HepG2 (cell line): ENCODE results near the gene LSM14B. TPM values are rescaled to one million over a fixed set of nuclear protein-coding genes. Genes with fewer than 3 reads are reported as not detected.

Source experiments
- ATF7-NPFF ChIP-seq: sonication (generic); formaldehyde crosslinking; IDR thresholded peaks from 2 replicates; pipeline ENCODE4 v1.8.1; 2023; ENCODE audit warnings: mild to moderate bottlenecking, low read depth, missing genetic modification reagents, moderate library complexity
- CENPT ChIP-seq: sonication (generic); formaldehyde crosslinking; IDR thresholded peaks from 2 replicates; pipeline ENCODE4 v1.8.0; 2022; ENCODE audit warnings: low read depth, mild to moderate bottlenecking, moderate library complexity, missing genetic modification reagents
- GATA4 ChIP-seq: sonication (generic); IDR thresholded peaks from 2 replicates; pipeline ENCODE4 v1.6.1; 2016; ENCODE audit warnings: antibody characterized with exemption, low read depth, borderline replicate concordance
- GFI1 ChIP-seq: sonication (generic); formaldehyde crosslinking; IDR thresholded peaks from 2 replicates; pipeline ENCODE4 v1.5.0; 2020; ENCODE audit warnings: missing genetic modification reagents, mild to moderate bottlenecking, borderline replicate concordance
- JUND ChIP-seq: sonication (generic); formaldehyde crosslinking; IDR thresholded peaks from 2 replicates; pipeline ENCODE4 v1.8.0; 2022; ENCODE audit warnings: mild to moderate bottlenecking, missing genetic modification reagents
- MAFG ChIP-seq: sonication (generic); formaldehyde crosslinking; IDR thresholded peaks from 2 replicates; pipeline ENCODE4 v1.5.1; 2020; ENCODE audit warnings: mild to moderate bottlenecking, missing genetic modification reagents
- MIER2 ChIP-seq: IDR thresholded peaks from 2 replicates; pipeline ENCODE4 v1.6.1; 2016; ENCODE audit warnings: missing biosample characterization, missing genetic modification reagents
- PAX8 ChIP-seq: sonication (generic); formaldehyde crosslinking; IDR thresholded peaks from 2 replicates; pipeline ENCODE4 v1.8.0; 2022; ENCODE audit warnings: mild to moderate bottlenecking, missing genetic modification reagents, borderline replicate concordance
- RARA ChIP-seq: IDR thresholded peaks from 2 replicates; pipeline ENCODE4 v1.6.1; 2016; ENCODE audit warnings: missing genetic modification reagents, missing compliant biosample characterization
- ZBTB3 ChIP-seq: sonication (generic); formaldehyde crosslinking; IDR thresholded peaks from 2 replicates; pipeline ENCODE4 v1.4.0; 2020; ENCODE audit warnings: low read depth, mild to moderate bottlenecking, moderate library complexity, missing genetic modification reagents, borderline replicate concordance
- ZFYVE20 ChIP-seq: sonication (generic); formaldehyde crosslinking; IDR thresholded peaks from 2 replicates; pipeline ENCODE4 v1.8.0; 2023; ENCODE audit warnings: low read depth, mild to moderate bottlenecking, moderate library complexity, missing genetic modification reagents, borderline replicate concordance
- ZNF138 ChIP-seq: sonication (generic); formaldehyde crosslinking; IDR thresholded peaks from 2 replicates; pipeline ENCODE4 v1.5.0; 2020; ENCODE audit warnings: mild to moderate bottlenecking, low read depth, missing genetic modification reagents
- ZNF33A ChIP-seq: sonication (generic); formaldehyde crosslinking; IDR thresholded peaks from 2 replicates; pipeline ENCODE4 v1.5.1; 2020; ENCODE audit warnings: missing genetic modification reagents, mild to moderate bottlenecking, moderate library complexity, borderline replicate concordance
- ZNF354B ChIP-seq: sonication (generic); formaldehyde crosslinking; IDR thresholded peaks from 2 replicates; pipeline ENCODE4 v1.8.0; 2022; ENCODE audit warnings: mild to moderate bottlenecking, missing genetic modification reagents
- ZNF543 ChIP-seq: sonication (generic); formaldehyde crosslinking; IDR thresholded peaks from 2 replicates; pipeline ENCODE4 v1.4.0; 2020; ENCODE audit warnings: mild to moderate bottlenecking, missing genetic modification reagents
- ZNF589 ChIP-seq: sonication (generic); formaldehyde crosslinking; conservative IDR thresholded peaks from 2 replicates; pipeline ENCODE4 v1.8.0; 2022; ENCODE audit warnings: mild to moderate bottlenecking, moderate library complexity, missing genetic modification reagents
- ZNF597 ChIP-seq: sonication (generic); formaldehyde crosslinking; IDR thresholded peaks from 2 replicates; pipeline ENCODE4 v1.5.0; 2020; ENCODE audit warnings: missing genetic modification reagents
- ZNF652 ChIP-seq: IDR thresholded peaks from 2 replicates; pipeline ENCODE4 v1.6.1; 2016; ENCODE audit warnings: low read depth, borderline replicate concordance
- ZNF674 ChIP-seq: sonication (generic); formaldehyde crosslinking; IDR thresholded peaks from 2 replicates; pipeline ENCODE4 v1.5.0; 2020; ENCODE audit warnings: low read depth, mild to moderate bottlenecking, missing genetic modification reagents
- ZNF816 ChIP-seq: sonication (generic); formaldehyde crosslinking; IDR thresholded peaks from 2 replicates; pipeline ENCODE4 v1.8.0; 2022; ENCODE audit warnings: missing genetic modification reagents, mild to moderate bottlenecking, borderline replicate concordance
- ZNF83 ChIP-seq: sonication (generic); formaldehyde crosslinking; IDR thresholded peaks from 2 replicates; pipeline ENCODE4 v1.4.0; 2020; ENCODE audit warnings: missing genetic modification reagents, mild to moderate bottlenecking, borderline replicate concordance
- ZNF839 ChIP-seq: sonication (generic); formaldehyde crosslinking; IDR thresholded peaks from 2 replicates; pipeline ENCODE4 v1.4.0; 2020; ENCODE audit warnings: missing genetic modification reagents, mild to moderate bottlenecking, borderline replicate concordance
- polyA plus RNA-seq, 8 experiments: library from polyadenylated mRNA; depleted of rRNA in 3 of 8; stranded (reverse) in 7 of 8; unstranded in 1 of 8; fragments of >200 nt; fragmentation: Illumina TruSeq in 4 of 8; extraction: Trizol in 4 of 8; gene quantifications; 2 replicates each; pipeline versions ENCODE4 v1.2.1 to v1.2.3, GENCODE V29; 2011 to 2016; ENCODE audit warnings: low read depth in 4 of 8, missing spikeins in 1 of 8, mixed read lengths in 1 of 8; ENCODE audit not compliant: insufficient read depth in 1 of 8
- total RNA-seq, 5 experiments: library from RNA; depleted of rRNA; stranded (reverse); fragments of >200 nt; fragmentation: Illumina TruSeq; extraction: Trizol; gene quantifications; 2 replicates each; pipeline ENCODE4 v1.2.3, GENCODE V29; 2016; ENCODE audit warnings: low read depth in 1 of 5
- TF ChIP-seq, protein P1 (sequence below): sonication (generic); formaldehyde crosslinking; IDR thresholded peaks from 2 replicates; pipeline ENCODE4 v1.4.0; 2020; ENCODE audit warnings: low read depth, missing genetic modification reagents
- TF ChIP-seq, protein P2 (sequence below): sonication (generic); formaldehyde crosslinking; IDR thresholded peaks from 2 replicates; pipeline ENCODE4 v1.8.0; 2022; ENCODE audit warnings: mild to moderate bottlenecking, missing genetic modification reagents, moderate library complexity

Gene LSM14B
- total and polyA plus RNA-seq, 2 of the 13 experiments (the other 11 are each of a cell fraction or from before 2014, with no cell fraction given): 43.3 to 79.2 TPM

- TF ChIP-seq ZNF839 (CRISPR knock-in tag): no peak
- no peak for TF ChIP-seq MIER2 (CRISPR knock-in tag)
- no peak for TF ChIP-seq ZNF674 (CRISPR knock-in tag)
- no peak for TF ChIP-seq GATA4
- no peak for TF ChIP-seq ZNF652 (CRISPR knock-in tag)
- TF ChIP-seq, protein P1, sequence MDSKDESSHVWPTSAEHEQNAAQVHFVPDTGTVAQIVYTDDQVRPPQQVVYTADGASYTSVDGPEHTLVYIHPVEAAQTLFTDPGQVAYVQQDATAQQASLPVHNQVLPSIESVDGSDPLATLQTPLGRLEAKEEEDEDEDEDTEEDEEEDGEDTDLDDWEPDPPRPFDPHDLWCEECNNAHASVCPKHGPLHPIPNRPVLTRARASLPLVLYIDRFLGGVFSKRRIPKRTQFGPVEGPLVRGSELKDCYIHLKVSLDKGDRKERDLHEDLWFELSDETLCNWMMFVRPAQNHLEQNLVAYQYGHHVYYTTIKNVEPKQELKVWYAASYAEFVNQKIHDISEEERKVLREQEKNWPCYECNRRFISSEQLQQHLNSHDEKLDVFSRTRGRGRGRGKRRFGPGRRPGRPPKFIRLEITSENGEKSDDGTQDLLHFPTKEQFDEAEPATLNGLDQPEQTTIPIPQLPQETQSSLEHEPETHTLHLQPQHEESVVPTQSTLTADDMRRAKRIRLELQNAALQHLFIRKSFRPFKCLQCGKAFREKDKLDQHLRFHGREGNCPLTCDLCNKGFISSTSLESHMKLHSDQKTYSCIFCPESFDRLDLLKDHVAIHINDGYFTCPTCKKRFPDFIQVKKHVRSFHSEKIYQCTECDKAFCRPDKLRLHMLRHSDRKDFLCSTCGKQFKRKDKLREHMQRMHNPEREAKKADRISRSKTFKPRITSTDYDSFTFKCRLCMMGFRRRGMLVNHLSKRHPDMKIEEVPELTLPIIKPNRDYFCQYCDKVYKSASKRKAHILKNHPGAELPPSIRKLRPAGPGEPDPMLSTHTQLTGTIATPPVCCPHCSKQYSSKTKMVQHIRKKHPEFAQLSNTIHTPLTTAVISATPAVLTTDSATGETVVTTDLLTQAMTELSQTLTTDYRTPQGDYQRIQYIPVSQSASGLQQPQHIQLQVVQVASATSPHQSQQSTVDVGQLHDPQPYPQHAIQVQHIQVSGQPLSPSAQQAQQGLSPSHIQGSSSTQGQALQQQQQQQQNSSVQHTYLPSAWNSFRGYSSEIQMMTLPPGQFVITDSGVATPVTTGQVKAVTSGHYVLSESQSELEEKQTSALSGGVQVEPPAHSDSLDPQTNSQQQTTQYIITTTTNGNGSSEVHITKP (CRISPR knock-in tag): peak; percentile 71; the same call in 1 of the 2 replicates
- TF ChIP-seq, protein P2, sequence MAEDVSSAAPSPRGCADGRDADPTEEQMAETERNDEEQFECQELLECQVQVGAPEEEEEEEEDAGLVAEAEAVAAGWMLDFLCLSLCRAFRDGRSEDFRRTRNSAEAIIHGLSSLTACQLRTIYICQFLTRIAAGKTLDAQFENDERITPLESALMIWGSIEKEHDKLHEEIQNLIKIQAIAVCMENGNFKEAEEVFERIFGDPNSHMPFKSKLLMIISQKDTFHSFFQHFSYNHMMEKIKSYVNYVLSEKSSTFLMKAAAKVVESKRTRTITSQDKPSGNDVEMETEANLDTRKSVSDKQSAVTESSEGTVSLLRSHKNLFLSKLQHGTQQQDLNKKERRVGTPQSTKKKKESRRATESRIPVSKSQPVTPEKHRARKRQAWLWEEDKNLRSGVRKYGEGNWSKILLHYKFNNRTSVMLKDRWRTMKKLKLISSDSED: no peak
- no peak for TF ChIP-seq MAFG (CRISPR knock-in tag)
- TF ChIP-seq ZNF597 (CRISPR knock-in tag): no peak
- no peak for TF ChIP-seq ZNF83
- no peak for TF ChIP-seq ZNF354B (CRISPR knock-in tag)
- TF ChIP-seq ZNF816 (CRISPR knock-in tag): no peak
- no peak; the same call in 1 of the 2 replicates for TF ChIP-seq ZNF33A (CRISPR knock-in tag)
- no peak for TF ChIP-seq ZNF138 (CRISPR knock-in tag)
- no peak; the same call in 1 of the 2 replicates for TF ChIP-seq ATF7-NPFF (CRISPR knock-in tag)
- TF ChIP-seq ZNF589 (CRISPR knock-in tag): no peak
- peak; percentile 65 for TF ChIP-seq RARA (CRISPR knock-in tag)
- TF ChIP-seq PAX8: no peak
- TF ChIP-seq ZFYVE20 (CRISPR knock-in tag): no peak
- TF ChIP-seq JUND (CRISPR knock-in tag): 0 out of 2 replicates have a peak, but pooled peaks have one; percentile 28
- TF ChIP-seq ZNF543: 0 out of 2 replicates have a peak, but pooled peaks have one; percentile 63
- TF ChIP-seq CENPT (CRISPR knock-in tag): no peak
- no peak for TF ChIP-seq GFI1 (CRISPR knock-in tag)
- no peak for TF ChIP-seq ZBTB3 (CRISPR knock-in tag)
Measured at GRCh38 chr20:62155428-62156253, 33.4 kb downstream of the LSM14B start (continued).
